HCT116 (cell line): ENCODE measurements around the gene NPFFR1. TPM values are rescaled to one million over a fixed set of nuclear protein-coding genes. Genes with fewer than 3 reads are reported as not detected.

Source experiments
- ATAC-seq: fragments of 200-7000 bp; cut with Tn5 transposase; 2 replicates; pipeline ENCODE4 v1.9.1; 2020; ENCODE audit warnings: mild to moderate bottlenecking, moderate library complexity
- BruUV-seq: library from RNA; stranded (reverse); fragments of 400-500 nt; replicated peaks from 2 replicates; lab custom pipeline; 2021; lab: Mats Ljungman, UMichigan
- CTCF ChIA-PET: fragments of 300-600 bp; sonication (Branson Sonifier 250); formaldehyde crosslinking; loops from one replicate; lab custom pipeline; 2021; ENCODE audit warnings: antibody characterized with exemption; lab: Charles Lee
- POLR2A ChIA-PET: fragments of 300-600, 350-600 bp; sonication (Branson Sonifier 250); formaldehyde crosslinking; loops from one replicate; lab custom pipeline; 2021; ENCODE audit warnings: antibody characterized with exemption; lab: Charles Lee
- RAD21 ChIA-PET, 2 experiments: fragments of 300-600 bp; sonication (Branson Sonifier 250); formaldehyde crosslinking; loops; one replicate each; lab custom pipeline; 2023; ENCODE audit warnings: low total read pairs in 2 of 2; ENCODE audit not compliant: uncharacterized antibody in 2 of 2, unreplicated experiment in 2 of 2, low non-redundant PET in 1 of 2; lab: Charles Lee
- DNase-seq: peaks from one replicate; pipeline ENCODE4 v3.0.0-alpha.2; 2010; ENCODE audit warnings: low read depth, low spot score
- H2AFZ ChIP-seq: fragments of 200-600 bp; shearing (Covaris generic), sonication (generic); 2 replicates; pipeline ENCODE4 v1.6.1; 2017; ENCODE audit warnings: low read depth, mixed run types, mixed read lengths, antibody characterized with exemption, low read length; ENCODE audit not compliant: poor library complexity, severe bottlenecking
- H3K27ac ChIP-seq: 2 replicates; pipeline ENCODE4 v1.5.1; 2012; ENCODE audit warnings: low read depth, low read length
- H3K27me3 ChIP-seq: fragments of 200-600 bp; sonication (generic); 2 replicates; pipeline ENCODE4 v1.6.1; 2016; ENCODE audit warnings: mixed run types, low read length, mixed read lengths; ENCODE audit not compliant: insufficient read depth
- H3K36me3 ChIP-seq, 2 experiments: fragments of 200-500 bp in 1 of 2; fragments of 200-600 bp in 1 of 2; sonication (Bioruptor generic) in 1 of 2; sonication (generic) in 1 of 2; 2 replicates each; pipeline versions ENCODE4 v1.5.1 to v1.6.1; 2014 to 2016; ENCODE audit warnings: low read length in 2 of 2, inconsistent platforms in 1 of 2, mixed read lengths in 1 of 2, mixed run types in 1 of 2; ENCODE audit not compliant: insufficient read depth in 2 of 2, control insufficient read depth in 1 of 2
- H3K4me1 ChIP-seq, 2 experiments: fragments of 200-600 bp in 1 of 2; sonication (generic) in 1 of 2; 2 replicates each; pipeline versions ENCODE4 v1.5.1 to v1.6.1; 2012 to 2017; ENCODE audit warnings: low read length in 2 of 2, inconsistent platforms in 1 of 2, mild to moderate bottlenecking in 1 of 2, mixed read lengths in 1 of 2, mixed run types in 1 of 2, moderate library complexity in 1 of 2; ENCODE audit not compliant: insufficient read depth in 2 of 2, control insufficient read depth in 1 of 2
- H3K4me2 ChIP-seq: fragments of 200-600 bp; sonication (generic); 2 replicates; pipeline ENCODE4 v1.6.1; 2017; ENCODE audit warnings: mixed run types, low read length, mixed read lengths
- H3K4me3 ChIP-seq, 2 experiments: fragments of 200-600 bp in 1 of 2; sonication (generic) in 1 of 2; replicated peaks in 1 of 2; 2 replicates each; pipeline ENCODE4 v1.5.1; 2011 to 2016; ENCODE audit warnings: low read length in 2 of 2, control low read depth in 1 of 2, low read depth in 1 of 2, mild to moderate bottlenecking in 1 of 2, mixed read lengths in 1 of 2, mixed run types in 1 of 2
- H3K79me2 ChIP-seq: fragments of 200-600 bp; sonication (generic); 2 replicates; pipeline ENCODE4 v1.6.1; 2017; ENCODE audit warnings: mild to moderate bottlenecking, mixed run types, low read length, moderate library complexity, mixed read lengths; ENCODE audit not compliant: insufficient read depth
- H3K9ac ChIP-seq: fragments of 200-600 bp; sonication (generic); 2 replicates; pipeline ENCODE4 v1.6.1; 2016; ENCODE audit warnings: low read length, mixed read lengths
- H3K9me2 ChIP-seq: fragments of 200-600 bp; sonication (generic), shearing (Covaris generic); 2 replicates; pipeline ENCODE4 v1.6.1; 2017; ENCODE audit warnings: mixed run types, mild to moderate bottlenecking, moderate library complexity; ENCODE audit not compliant: insufficient read depth
- H3K9me3 ChIP-seq, 2 experiments: fragments of 200-500 bp in 1 of 2; fragments of 200-600 bp in 1 of 2; sonication (Bioruptor generic) in 1 of 2; sonication (generic) in 1 of 2; 2 replicates each; pipeline ENCODE4 v1.6.1; 2014 to 2017; ENCODE audit warnings: low read length in 2 of 2, mixed read lengths in 2 of 2, inconsistent platforms in 1 of 2, low read depth in 1 of 2, mild to moderate bottlenecking in 1 of 2, mixed run types in 1 of 2, moderate library complexity in 1 of 2; ENCODE audit not compliant: control insufficient read depth in 1 of 2, insufficient read depth in 1 of 2
- H4K20me1 ChIP-seq: fragments of 200-600 bp; sonication (generic), shearing (Covaris generic); 2 replicates; pipeline ENCODE4 v1.6.1; 2017; ENCODE audit warnings: mixed run types, mild to moderate bottlenecking, moderate library complexity; ENCODE audit not compliant: insufficient read depth
- CEBPB ChIP-seq: IDR thresholded peaks from 2 replicates; pipeline ENCODE4 v1.6.1; 2012; ENCODE audit warnings: low read depth
- EGR1 ChIP-seq: IDR thresholded peaks from 2 replicates; pipeline ENCODE4 v1.6.1; 2012; ENCODE audit warnings: low read depth
- EZH2phosphoT487 ChIP-seq: fragments of 200-600 bp; IDR thresholded peaks from 2 replicates; pipeline ENCODE4 v1.6.1; 2018; ENCODE audit warnings: antibody characterized with exemption, borderline replicate concordance
- FOSL1 ChIP-seq: IDR thresholded peaks from 2 replicates; pipeline ENCODE4 v1.6.1; 2012; ENCODE audit warnings: low read depth
- JUND ChIP-seq: IDR thresholded peaks from 2 replicates; pipeline ENCODE4 v1.6.1; 2012
- POLR2AphosphoS5 ChIP-seq: IDR thresholded peaks from 2 replicates; pipeline ENCODE4 v1.6.1; 2011; ENCODE audit warnings: mild to moderate bottlenecking, low read depth, low read length, moderate library complexity
- RAD21 ChIP-seq: IDR thresholded peaks from 2 replicates; pipeline ENCODE4 v1.6.1; 2012; ENCODE audit warnings: low read depth, mild to moderate bottlenecking
- SIN3A ChIP-seq: IDR thresholded peaks from 2 replicates; pipeline ENCODE4 v1.6.1; 2012; ENCODE audit warnings: low read depth
- SP1 ChIP-seq: IDR thresholded peaks from 2 replicates; pipeline ENCODE4 v1.6.1; 2012; ENCODE audit warnings: low read depth
- SRF ChIP-seq: IDR thresholded peaks from 2 replicates; pipeline ENCODE4 v1.6.1; 2012; ENCODE audit warnings: low read depth
- ZFX ChIP-seq: fragments of 450-650 bp; IDR thresholded peaks from 2 replicates; pipeline ENCODE4 v1.6.1; 2017
- intact Hi-C: fragments of 100-400 bp; cut with micrococcal nuclease; formaldehyde crosslinking; loops from 2 replicates; pipeline ENCODE4 v1.10.0; 2022
- total RNA-seq: library from RNA; stranded (reverse); gene quantifications from one replicate; pipeline ENCODE4 v1.2.1, GENCODE V29; 2021; ENCODE audit not compliant: unreplicated experiment
- TF ChIP-seq, protein P1 (sequence below), 3 experiments: fragments of 200-600 bp in 1 of 3; sonication (generic) in 1 of 3; IDR thresholded peaks in 2 of 3; conservative IDR thresholded peaks in 1 of 3; 2 replicates each; pipeline ENCODE4 v1.5.1; 2012 to 2017; ENCODE audit warnings: low read depth in 2 of 3, low read length in 2 of 3, antibody characterized with exemption in 1 of 3, borderline replicate concordance in 1 of 3, control low read depth in 1 of 3, mild to moderate bottlenecking in 1 of 3, mixed read lengths in 1 of 3, mixed run types in 1 of 3, moderate library complexity in 1 of 3; ENCODE audit not compliant: insufficient read depth in 1 of 3
- TF ChIP-seq, protein P2 (sequence below): IDR thresholded peaks from 2 replicates; pipeline ENCODE4 v1.6.1; 2012

NPFFR1 gene
- total RNA-seq, 1 experiment from 2014 or later = 0.02 TPM

DNA sequence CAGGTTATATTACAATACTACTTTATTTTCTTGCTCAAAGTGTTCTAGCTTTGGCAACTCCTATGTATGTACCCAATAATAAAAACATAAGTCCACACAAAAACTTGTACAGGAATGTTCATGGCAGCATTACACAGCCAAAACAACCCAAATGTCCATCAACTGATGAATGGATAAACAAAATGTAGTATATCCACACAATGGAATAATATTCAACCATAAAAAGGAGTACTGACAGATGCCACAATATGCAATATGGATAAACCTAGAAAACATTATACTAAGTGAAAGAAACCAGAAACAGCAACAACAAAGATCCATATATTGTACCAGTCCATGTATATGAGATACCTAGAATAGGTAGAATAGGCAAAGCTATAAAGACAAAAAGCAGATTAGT, 71.5 kb downstream of the NPFFR1 start:
- no peak overlapping the region for H3K27ac ChIP-seq
- ChIA-PET POLR2A (no interaction called here), CTCF (no interaction called here), RAD21 (no interaction called here)
- H3K36me3 ChIP-seq = peaks cover 36 to 57% of the 10 kb centered on the region in 2 experiments
- peaks cover 30% of the 10 kb centered on the region for H3K79me2 ChIP-seq
- no peak for DNase-seq
- H3K4me3 ChIP-seq = no peak overlapping the region
- no peak overlapping the region for H2AFZ ChIP-seq
- TF ChIP-seq EZH2phosphoT487 (no peak), CEBPB (no peak), ZFX (no peak), SP1 (no peak), POLR2AphosphoS5 (no peak), EGR1 (no peak), FOSL1 (no peak), JUND (no peak), SRF (no peak), SIN3A (no peak), RAD21 (no peak)
- TF ChIP-seq, protein P1, sequence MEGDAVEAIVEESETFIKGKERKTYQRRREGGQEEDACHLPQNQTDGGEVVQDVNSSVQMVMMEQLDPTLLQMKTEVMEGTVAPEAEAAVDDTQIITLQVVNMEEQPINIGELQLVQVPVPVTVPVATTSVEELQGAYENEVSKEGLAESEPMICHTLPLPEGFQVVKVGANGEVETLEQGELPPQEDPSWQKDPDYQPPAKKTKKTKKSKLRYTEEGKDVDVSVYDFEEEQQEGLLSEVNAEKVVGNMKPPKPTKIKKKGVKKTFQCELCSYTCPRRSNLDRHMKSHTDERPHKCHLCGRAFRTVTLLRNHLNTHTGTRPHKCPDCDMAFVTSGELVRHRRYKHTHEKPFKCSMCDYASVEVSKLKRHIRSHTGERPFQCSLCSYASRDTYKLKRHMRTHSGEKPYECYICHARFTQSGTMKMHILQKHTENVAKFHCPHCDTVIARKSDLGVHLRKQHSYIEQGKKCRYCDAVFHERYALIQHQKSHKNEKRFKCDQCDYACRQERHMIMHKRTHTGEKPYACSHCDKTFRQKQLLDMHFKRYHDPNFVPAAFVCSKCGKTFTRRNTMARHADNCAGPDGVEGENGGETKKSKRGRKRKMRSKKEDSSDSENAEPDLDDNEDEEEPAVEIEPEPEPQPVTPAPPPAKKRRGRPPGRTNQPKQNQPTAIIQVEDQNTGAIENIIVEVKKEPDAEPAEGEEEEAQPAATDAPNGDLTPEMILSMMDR (IDR thresholded peaks at IDR 0.05 in 2 of 3, conservative IDR thresholded peaks at IDR 0.05 in 1 of 3; ENCODE audit: borderline replicate concordance in 1 of 3, insufficient read depth in 1 of 3, low read depth in 2 of 3, low read length in 2 of 3) = no peak
- TF ChIP-seq, protein P2, sequence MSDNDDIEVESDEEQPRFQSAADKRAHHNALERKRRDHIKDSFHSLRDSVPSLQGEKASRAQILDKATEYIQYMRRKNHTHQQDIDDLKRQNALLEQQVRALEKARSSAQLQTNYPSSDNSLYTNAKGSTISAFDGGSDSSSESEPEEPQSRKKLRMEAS = no peak
- H3K27me3 ChIP-seq = no peaks in the 10 kb centered on the region
- H4K20me1 ChIP-seq = no peaks in the 10 kb centered on the region; the same call in 1 of the 2 replicates
- intact Hi-C loops = no loop called here
- no peak overlapping the region for H3K9ac ChIP-seq
- no TSS peak for BruUV-seq
- no peaks in the 10 kb centered on the region for H3K4me1 ChIP-seq
- no peak for ATAC-seq
- H3K9me2 ChIP-seq = no peaks in the 10 kb centered on the region
- H3K9me3 ChIP-seq = no peaks in the 10 kb centered on the region
- H3K4me2 ChIP-seq = no peak overlapping the region
